Thyroid gland (tissue), 4 donors: ENCODE results near the gene SUPT7L.

Source experiments
- CTCF ChIP-seq, 6 experiments: fragments of 200-600 bp in 3 of 6; fragments of 450-650 bp in 3 of 6; sonication (generic) in 3 of 6; IDR thresholded peaks; one replicate each; pipeline ENCODE4 v1.5.1; 2016 to 2019; ENCODE audit warnings: antibody characterized with exemption in 6 of 6, mild to moderate bottlenecking in 2 of 6, inconsistent platforms in 1 of 6, moderate library complexity in 1 of 6
- POLR2A ChIP-seq, 2 donors: fragments of 450-650 bp; IDR thresholded peaks; one replicate each; pipeline ENCODE4 v1.6.1; 2017; ENCODE audit warnings: antibody characterized with exemption in 2 of 2, mild to moderate bottlenecking in 2 of 2, moderate library complexity in 1 of 2

- TF ChIP-seq POLR2A (IDR thresholded peaks at IDR 0.05) (no peak), CTCF (IDR thresholded peaks at IDR 0.05) (no peak)
These were observed 23.8 kb upstream of the SUPT7L start for GRCh38 chr2:27687232-27687631.
